LNCaP clone FGC (cell line): ENCODE results near the gene VILL.

ENCODE experiments used
- DNase-seq: peaks from one replicate; pipeline ENCODE4 v3.0.0-alpha.2; 2011; ENCODE audit warnings: low read depth
- H3K4me3 ChIP-seq: 2 replicates; pipeline ENCODE4 v1.5.1; 2011; ENCODE audit warnings: mild to moderate bottlenecking, low read depth, low read length, control low read depth
- CTCF ChIP-seq: IDR thresholded peaks from 2 replicates; pipeline ENCODE4 v1.5.1; 2012; ENCODE audit warnings: mild to moderate bottlenecking; ENCODE audit not compliant: control insufficient read depth, insufficient read depth; ENCODE audit errors: extremely low read depth

VILL gene

DNA sequence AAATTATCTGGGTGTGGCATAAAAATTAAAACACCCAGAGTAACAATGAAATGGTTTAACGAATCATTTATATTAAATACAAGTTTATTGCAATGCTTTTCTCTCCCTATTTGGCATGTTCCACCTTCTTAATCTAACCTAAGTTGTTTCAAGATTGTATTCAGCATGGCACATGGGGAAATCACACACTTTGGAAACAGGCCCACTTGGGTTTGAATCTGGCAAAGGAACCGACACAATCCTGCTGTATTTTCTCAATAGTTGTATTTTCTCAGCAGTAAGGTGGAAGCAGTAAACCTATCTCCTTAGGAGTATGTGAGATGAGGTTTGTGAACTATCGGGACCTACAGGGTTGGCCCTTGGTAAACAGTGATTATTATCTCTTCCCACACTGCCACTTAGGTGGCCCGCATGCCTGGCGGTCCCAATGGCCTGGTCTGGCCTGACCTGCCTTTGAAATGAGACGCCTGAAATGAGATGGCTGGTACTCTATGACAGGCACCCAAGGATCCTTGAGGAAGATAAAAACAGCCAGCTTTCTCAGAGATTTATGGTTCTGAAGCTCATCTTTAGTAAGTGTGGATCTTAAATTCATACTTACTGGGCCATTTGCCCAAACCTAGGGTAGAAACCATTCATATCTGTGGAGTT is 45.3 kb upstream of the VILL start:
- DNase-seq, result no peak
- H3K4me3 ChIP-seq, result no peak overlapping the region
- TF ChIP-seq CTCF, result no peak

DNA sequence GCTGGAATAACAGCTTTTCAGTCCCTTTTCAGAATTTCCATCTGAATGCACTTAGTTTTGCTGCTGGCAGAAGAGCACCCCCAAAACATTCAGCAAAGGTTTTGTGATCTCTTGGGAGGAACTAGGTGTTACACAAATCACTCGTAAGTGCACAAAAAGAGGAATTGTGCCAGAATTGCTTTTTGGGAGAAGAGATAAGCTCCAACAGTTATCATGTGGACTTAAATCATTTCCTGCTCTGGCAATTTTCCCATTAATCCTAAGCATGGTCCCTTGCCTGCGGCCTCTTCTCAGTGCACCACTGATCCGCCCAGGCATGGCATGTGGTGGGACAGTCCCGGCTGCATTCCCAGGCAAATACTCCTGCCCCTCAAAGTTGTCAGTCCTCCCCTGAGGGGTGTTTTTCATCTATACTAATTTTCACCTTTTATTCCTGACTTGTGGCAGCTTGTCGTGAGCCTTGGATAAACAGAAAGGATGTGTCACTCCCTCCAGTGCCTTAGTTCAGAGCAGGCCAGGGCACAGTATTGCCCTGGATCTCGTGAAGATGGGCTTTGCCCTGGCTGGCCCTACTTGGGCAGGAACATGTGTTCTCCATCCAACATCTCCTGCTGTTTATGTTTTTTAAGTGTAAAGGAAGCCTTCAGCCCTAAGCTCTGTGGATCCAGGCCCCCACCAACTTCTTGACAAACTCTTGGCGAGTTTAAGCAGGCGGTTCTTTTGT is 44.6 kb upstream of the VILL start:
- no peak for TF ChIP-seq CTCF
- H3K4me3 ChIP-seq, result no peak overlapping the region
- DNase-seq, result no peak

- TF ChIP-seq CTCF, result no peak
- no peak overlapping the region for H3K4me3 ChIP-seq
- no peak for DNase-seq
Observed at GRCh38 chr3:37946531-37946889, 44.1 kb upstream of the VILL start.

DNA sequence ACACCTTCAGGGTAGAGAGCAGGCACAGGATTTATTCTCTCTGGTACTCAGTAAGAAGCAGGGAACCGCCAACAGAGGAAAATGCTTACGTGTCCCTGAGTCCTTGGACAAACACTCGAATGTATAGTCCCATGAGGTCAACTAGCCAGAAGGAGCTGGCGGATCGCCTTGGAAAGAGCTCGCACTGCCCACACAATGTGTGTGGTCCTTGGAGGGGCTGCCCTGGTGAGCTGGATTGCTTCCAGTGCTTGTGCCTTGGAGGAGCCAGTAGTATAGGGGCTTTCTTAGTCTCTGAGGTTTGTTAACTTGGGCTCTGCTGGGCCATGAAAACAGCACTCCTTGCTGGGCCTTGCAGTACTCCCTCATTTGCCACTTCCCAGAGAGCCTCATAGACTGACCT is 40.7 kb upstream of the VILL start:
- H3K4me3 ChIP-seq, result no peak overlapping the region
- no peak for TF ChIP-seq CTCF
- DNase-seq, result no peak

DNA sequence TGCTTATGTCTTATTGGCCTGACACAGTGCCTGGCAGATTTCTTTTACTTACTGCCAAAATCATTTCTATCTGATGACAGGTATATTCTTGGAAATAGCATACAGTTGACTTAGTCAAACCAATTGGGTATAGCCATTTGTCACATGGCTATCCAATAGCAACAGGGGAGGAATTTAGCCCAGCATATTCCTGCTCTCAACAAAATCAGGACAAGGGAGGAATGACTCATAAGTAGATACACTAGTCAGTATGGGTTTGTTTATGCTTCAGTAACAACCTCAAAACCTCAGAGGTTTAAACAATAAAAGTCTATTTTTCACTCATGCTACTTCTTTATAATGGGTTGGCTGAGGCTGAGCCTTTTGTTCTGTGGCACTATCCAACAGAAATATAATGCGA is 38.0 kb upstream of the VILL start:
- no peak overlapping the region for H3K4me3 ChIP-seq
- no peak for TF ChIP-seq CTCF
- DNase-seq, result no peak

GRCh38 chr3:37953226-37953625 is 37.4 kb upstream of the VILL start:
- no peak for DNase-seq
- no peak overlapping the region for H3K4me3 ChIP-seq
- TF ChIP-seq CTCF, result no peak
